ENCODE results near the gene HMGB3. TPM values are rescaled to one million over a fixed set of nuclear protein-coding genes. Genes with fewer than 3 reads are reported as not detected.
"Not testable (repeated sequence)": the region's sequence is repeated elsewhere in the genome, so short reads cannot be mapped to it uniquely, and the experiment has no call there.

The HMGB3 gene
- total RNA-seq, result 16.5 and 31.6 TPM in 2 replicates

- DNase-seq (ENCODE audit: low read depth), result peak; percentile 78
Measured at GRCh38 chrX:150982788-150983520, at the start of gene HMGB3. HMGB3 (plus strand) TSS chrX:150983335; CDS start chrX:150985600, 2,265 bp downstream.

GRCh38 chrX:150933945-150934350, 49.2 kb upstream of the HMGB3 start:
- DNase-seq (ENCODE audit: low read depth), result no peak

- DNase-seq (ENCODE audit: low read depth), result peak; percentile 64
Measured at GRCh38 chrX:150934453-150934852, 48.7 kb upstream of the HMGB3 start.

GRCh38 chrX:150935467-150935866, 47.7 kb upstream of the HMGB3 start:
- peak; percentile 87 for DNase-seq (ENCODE audit: low read depth)

GRCh38 chrX:150936556-150936955, 46.6 kb upstream of the HMGB3 start:
- no peak for DNase-seq (ENCODE audit: low read depth)

GRCh38 chrX:150940844-150941495, 42.2 kb upstream of the HMGB3 start:
- no peak for DNase-seq (ENCODE audit: low read depth)

GRCh38 chrX:150941580-150941979, 41.6 kb upstream of the HMGB3 start:
- DNase-seq (ENCODE audit: low read depth), result no peak

GRCh38 chrX:150942942-150943594, 40.1 kb upstream of the HMGB3 start:
- DNase-seq (ENCODE audit: low read depth), result peak; percentile 15

- DNase-seq (ENCODE audit: low read depth), result no peak
Measured at GRCh38 chrX:150944233-150944632, 38.9 kb upstream of the HMGB3 start.

- DNase-seq (ENCODE audit: low read depth), result no peak
Measured at GRCh38 chrX:150954951-150955350, 28.2 kb upstream of the HMGB3 start.

- DNase-seq (ENCODE audit: low read depth), result no peak
Measured at GRCh38 chrX:150955590-150955989, 27.5 kb upstream of the HMGB3 start.

- no peak for DNase-seq (ENCODE audit: low read depth)
Measured at GRCh38 chrX:150958177-150958576, 25.0 kb upstream of the HMGB3 start.

- no peak for DNase-seq (ENCODE audit: low read depth)
Measured at GRCh38 chrX:150959557-150959956, 23.6 kb upstream of the HMGB3 start.

GRCh38 chrX:150961631-150962030, 21.5 kb upstream of the HMGB3 start:
- no peak for DNase-seq (ENCODE audit: low read depth)

GRCh38 chrX:150964416-150964815, 18.7 kb upstream of the HMGB3 start:
- not testable (repeated sequence) for DNase-seq (ENCODE audit: low read depth)

GRCh38 chrX:150966235-150966634, 16.9 kb upstream of the HMGB3 start:
- DNase-seq (ENCODE audit: low read depth), result no peak

GRCh38 chrX:150966742-150967141, 16.4 kb upstream of the HMGB3 start:
- no peak for DNase-seq (ENCODE audit: low read depth)

GRCh38 chrX:150967786-150968185, 15.3 kb upstream of the HMGB3 start:
- DNase-seq (ENCODE audit: low read depth), result no peak

GRCh38 chrX:150968862-150969720, 14.0 kb upstream of the HMGB3 start:
- no peak for DNase-seq (ENCODE audit: low read depth)

GRCh38 chrX:150972450-150972849, 10.7 kb upstream of the HMGB3 start:
- DNase-seq (ENCODE audit: low read depth), result no peak

- no peak for DNase-seq (ENCODE audit: low read depth)
Measured at GRCh38 chrX:150975655-150976390, 7.3 kb upstream of the HMGB3 start.

Measured in renal cortical epithelial cell (primary cell).